ENCODE measurements around the gene LRRC27.

Gene LRRC27

GRCh38 chr10:132402781-132403241 lies 70.8 kb downstream of the LRRC27 start:
- no peak for DNase-seq (ENCODE audit: low read depth, low spot score)

- no peak for DNase-seq (ENCODE audit: low read depth, low spot score)
Measured at GRCh38 chr10:132403511-132404168, 71.6 kb downstream of the LRRC27 start.

- DNase-seq (ENCODE audit: low read depth, low spot score) = no peak
Measured at GRCh38 chr10:132404169-132404880, 72.3 kb downstream of the LRRC27 start.

- no peak for DNase-seq (ENCODE audit: low read depth, low spot score)
Measured at GRCh38 chr10:132404911-132405462, 73.0 kb downstream of the LRRC27 start.

GRCh38 chr10:132405463-132405991 lies 73.5 kb downstream of the LRRC27 start:
- DNase-seq (ENCODE audit: low read depth, low spot score) = no peak

- DNase-seq (ENCODE audit: low read depth, low spot score) = no peak
Measured at GRCh38 chr10:132406181-132406580, 74.2 kb downstream of the LRRC27 start.

- no peak for DNase-seq (ENCODE audit: low read depth, low spot score)
Measured at GRCh38 chr10:132406750-132407149, 74.8 kb downstream of the LRRC27 start.

- no peak for DNase-seq (ENCODE audit: low read depth, low spot score)
Measured at GRCh38 chr10:132407243-132407746, 75.3 kb downstream of the LRRC27 start.

- peak; percentile 31 for DNase-seq (ENCODE audit: low read depth, low spot score)
Measured at GRCh38 chr10:132407846-132408278, 75.9 kb downstream of the LRRC27 start.

- DNase-seq (ENCODE audit: low read depth, low spot score) = no peak
Measured at GRCh38 chr10:132408367-132408781, 76.4 kb downstream of the LRRC27 start.

GRCh38 chr10:132408823-132409666 lies 77.1 kb downstream of the LRRC27 start:
- DNase-seq (ENCODE audit: low read depth, low spot score) = no peak

GRCh38 chr10:132409667-132410028 lies 77.7 kb downstream of the LRRC27 start:
- no peak for DNase-seq (ENCODE audit: low read depth, low spot score)

- no peak for DNase-seq (ENCODE audit: low read depth, low spot score)
Measured at GRCh38 chr10:132410056-132410778, 78.2 kb downstream of the LRRC27 start.

GRCh38 chr10:132410779-132411532 lies 79.0 kb downstream of the LRRC27 start:
- no peak for DNase-seq (ENCODE audit: low read depth, low spot score)

GRCh38 chr10:132411561-132412253 lies 79.7 kb downstream of the LRRC27 start:
- DNase-seq (ENCODE audit: low read depth, low spot score) = no peak

GRCh38 chr10:132412316-132413192 lies 80.6 kb downstream of the LRRC27 start:
- DNase-seq (ENCODE audit: low read depth, low spot score) = no peak

GRCh38 chr10:132413226-132414205 lies 81.5 kb downstream of the LRRC27 start:
- DNase-seq (ENCODE audit: low read depth, low spot score) = no peak

All from smooth muscle cell of the brain vasculature (primary cell).